ENCODE data around the gene ADCYAP1R1. TPM values are rescaled to one million over a fixed set of nuclear protein-coding genes. Genes with fewer than 3 reads are reported as not detected.

Gene ADCYAP1R1
- total RNA-seq, 5 donors from 2014 or later (not counting 1 experiment from before 2014, with no cell fraction given) = not detected

DNA sequence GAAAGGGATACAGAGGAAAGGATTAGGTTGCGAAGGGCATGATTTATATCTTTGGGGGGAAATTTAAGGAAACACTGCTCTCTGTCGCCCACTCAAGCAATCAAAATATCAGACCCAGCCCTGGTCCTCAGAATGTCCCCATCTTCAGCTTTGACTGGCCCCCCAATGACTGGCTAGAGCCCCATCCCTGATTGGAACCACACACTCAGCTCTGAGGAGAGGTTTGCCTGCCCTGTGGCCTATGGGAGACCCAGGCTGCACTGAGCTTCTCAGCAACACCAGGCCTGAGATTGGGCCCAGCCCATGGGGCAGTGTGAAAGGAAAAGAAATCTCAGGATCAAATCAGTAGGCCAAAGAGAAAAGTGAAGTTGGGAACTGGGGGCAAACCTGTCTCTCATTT is 69.5 kb downstream of the ADCYAP1R1 start:
- Mint-ChIP-seq H3K36me3 (no peaks in the 10 kb centered on the region), H3K27ac (no peak overlapping the region), H3K4me3 (no peak overlapping the region), H3K4me1 (peaks cover 0 to 7% (median 0%) of the 10 kb centered on the region in 3 donors), H3K27me3 (peaks cover 7 to 10% of the 10 kb centered on the region in 2 donors), H3K9me3 (no peaks in the 10 kb centered on the region)
- Histone ChIP-seq H3K4me1 (ENCODE audit: control insufficient read depth in 1 of 2, extremely low read depth in 1 of 2, insufficient read depth in 2 of 2, low read length in 2 of 2) (no peaks in the 10 kb centered on the region), H3K36me3 (ENCODE audit: control insufficient read depth in 2 of 2, extremely low read depth in 1 of 2, insufficient read depth in 1 of 2, low read length in 1 of 2) (no peaks in the 10 kb centered on the region), H3K27me3 (replicated peaks in 1 of 2; ENCODE audit: control insufficient read depth in 2 of 2, extremely low read depth in 1 of 2, insufficient read depth in 2 of 2, low read length in 1 of 2) (peaks cover 0 to 12% of the 10 kb centered on the region in 2 experiments), H3K4me3 (ENCODE audit: control insufficient read depth in 1 of 2, extremely low read depth in 1 of 2, low read length in 1 of 2) (no peak overlapping the region), H3K27ac (ENCODE audit: low read length) (no peak overlapping the region), H3K9me3 (no peaks in the 10 kb centered on the region)
- DNase-seq = no peak
- ATAC-seq (replicated peaks in 1 of 4) = no peak
- POLR2A ChIA-PET = interaction anchor here in 1 of 2 donors (0.7 kb wide), 1 partner anchor 9 kb away, joined by 5 read pairs; no protein-coding TSS in a partner anchor
- CTCF ChIA-PET = interaction anchor here (0.5 to 5.8 kb wide), 18 partner anchors 8 to 322 kb away, joined by 3 to 75 read pairs (median 4); no protein-coding TSS in a partner anchor
- WGBS (ENCODE audit: insufficient coverage) = no CpG with 5 or more reads among the region's 2 CpGs

DNA sequence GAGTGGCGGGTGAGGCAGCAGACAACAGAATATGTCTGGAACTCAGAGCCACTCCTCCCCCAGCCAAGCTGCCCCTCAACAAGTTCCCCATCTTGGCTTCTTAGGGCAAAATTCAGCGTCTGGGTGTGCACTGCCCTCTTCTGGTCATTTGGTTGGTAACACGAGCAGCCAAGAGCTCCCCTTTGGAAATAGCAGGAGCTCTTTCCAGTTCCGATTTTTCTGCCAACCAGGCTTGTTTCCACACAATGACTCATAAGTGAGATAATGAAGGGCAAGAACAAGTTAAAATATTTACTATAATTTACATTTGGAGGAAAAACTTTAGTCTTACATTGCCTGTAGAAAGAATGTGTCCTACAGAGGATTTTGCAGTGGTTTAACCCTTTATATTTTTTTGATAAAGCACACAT is 70.5 kb downstream of the ADCYAP1R1 start:
- H3K27me3 Mint-ChIP-seq = peaks cover 6 to 10% of the 10 kb centered on the region in 2 donors
- Histone ChIP-seq H3K27ac (ENCODE audit: low read length) (no peak overlapping the region), H3K27me3 (replicated peaks in 1 of 2; ENCODE audit: control insufficient read depth in 2 of 2, extremely low read depth in 1 of 2, insufficient read depth in 2 of 2, low read length in 1 of 2) (peaks cover 0 to 12% of the 10 kb centered on the region in 2 experiments), H3K4me1 (ENCODE audit: control insufficient read depth in 1 of 2, extremely low read depth in 1 of 2, insufficient read depth in 2 of 2, low read length in 2 of 2) (no peaks in the 10 kb centered on the region), H3K9me3 (no peaks in the 10 kb centered on the region), H3K36me3 (ENCODE audit: control insufficient read depth in 2 of 2, extremely low read depth in 1 of 2, insufficient read depth in 1 of 2, low read length in 1 of 2) (no peaks in the 10 kb centered on the region), H3K4me3 (ENCODE audit: control insufficient read depth in 1 of 2, extremely low read depth in 1 of 2, low read length in 1 of 2) (no peak overlapping the region)
- peaks cover 0 to 7% (median 0%) of the 10 kb centered on the region in 3 donors for H3K4me1 Mint-ChIP-seq
- no peak overlapping the region for H3K4me3 Mint-ChIP-seq
- CTCF ChIA-PET = interaction anchor here (0.6 to 5.8 kb wide), 15 partner anchors 9 to 326 kb away, joined by 3 to 75 read pairs (median 5); no protein-coding TSS in a partner anchor
- ATAC-seq (replicated peaks in 1 of 4) = peak in 1 of 4 experiments; percentile 36
- H3K27ac Mint-ChIP-seq = no peak overlapping the region
- DNase-seq = peak in 17 of 35 experiments; percentile 6 to 58 (median 15)
- POLR2A ChIA-PET = interaction anchor here in 1 of 2 donors (0.6 kb wide), 1 partner anchor 139 kb away, joined by 3 read pairs; no protein-coding TSS in a partner anchor
- no peaks in the 10 kb centered on the region for H3K9me3 Mint-ChIP-seq
- WGBS (ENCODE audit: insufficient coverage) = 0% methylated on average over 2 of the region's 4 CpGs
- no peaks in the 10 kb centered on the region for H3K36me3 Mint-ChIP-seq

- Histone ChIP-seq H3K36me3 (ENCODE audit: control insufficient read depth in 2 of 2, extremely low read depth in 1 of 2, insufficient read depth in 1 of 2, low read length in 1 of 2) (no peaks in the 10 kb centered on the region), H3K9me3 (no peaks in the 10 kb centered on the region), H3K4me3 (ENCODE audit: control insufficient read depth in 1 of 2, extremely low read depth in 1 of 2, low read length in 1 of 2) (no peak overlapping the region), H3K27ac (ENCODE audit: low read length) (no peak overlapping the region), H3K4me1 (ENCODE audit: control insufficient read depth in 1 of 2, extremely low read depth in 1 of 2, insufficient read depth in 2 of 2, low read length in 2 of 2) (no peaks in the 10 kb centered on the region), H3K27me3 (replicated peaks in 1 of 2; ENCODE audit: control insufficient read depth in 2 of 2, extremely low read depth in 1 of 2, insufficient read depth in 2 of 2, low read length in 1 of 2) (peaks cover 0 to 12% of the 10 kb centered on the region in 2 experiments)
- POLR2A ChIA-PET = no interaction called here
- H3K27me3 Mint-ChIP-seq = peaks cover 6 to 10% of the 10 kb centered on the region in 2 donors
- CTCF ChIA-PET = interaction anchor here (0.6 to 5.8 kb wide), 11 partner anchors 9 to 327 kb away, joined by 3 to 75 read pairs (median 6); no protein-coding TSS in a partner anchor
- H3K9me3 Mint-ChIP-seq = no peaks in the 10 kb centered on the region
- 75% methylated on average over 1 of the region's 6 CpGs for WGBS (ENCODE audit: insufficient coverage)
- no peak for DNase-seq
- no peak for ATAC-seq (replicated peaks in 1 of 4)
- H3K4me1 Mint-ChIP-seq = peaks cover 0 to 7% (median 0%) of the 10 kb centered on the region in 3 donors
- H3K4me3 Mint-ChIP-seq = no peak overlapping the region
- H3K27ac Mint-ChIP-seq = no peak overlapping the region
- no peaks in the 10 kb centered on the region for H3K36me3 Mint-ChIP-seq
Observed at GRCh38 chr7:31123321-31123720, 71.2 kb downstream of the ADCYAP1R1 start.

DNA sequence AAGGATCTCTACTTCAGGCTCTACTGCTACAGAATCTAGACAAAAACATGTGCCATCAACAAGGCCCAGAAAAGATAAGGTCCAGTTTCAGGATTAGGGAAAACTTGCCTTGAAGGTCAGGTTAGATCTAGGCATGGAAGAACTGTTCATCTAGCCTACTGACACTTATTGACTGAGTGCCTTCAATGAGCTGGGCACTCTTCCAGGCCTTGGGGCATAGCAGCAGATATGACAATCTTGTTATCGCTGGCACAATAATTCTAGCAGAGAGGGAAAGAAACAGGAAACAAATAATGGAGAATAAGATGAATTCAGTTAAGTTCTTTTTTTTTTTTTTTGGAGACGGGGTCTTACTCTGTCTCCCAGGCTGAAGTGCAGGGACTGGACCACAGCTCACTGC is 71.6 kb downstream of the ADCYAP1R1 start:
- Mint-ChIP-seq H3K4me3 (no peak overlapping the region), H3K27ac (no peak overlapping the region), H3K36me3 (no peaks in the 10 kb centered on the region), H3K4me1 (peaks cover 0 to 7% (median 0%) of the 10 kb centered on the region in 3 donors), H3K27me3 (peaks cover 6 to 10% of the 10 kb centered on the region in 2 donors), H3K9me3 (no peaks in the 10 kb centered on the region)
- ChIA-PET POLR2A (no interaction called here), CTCF (interaction anchor here (0.7 to 5.8 kb wide), 6 partner anchors 10 to 578 kb away, joined by 3 to 75 read pairs (median 12); no protein-coding TSS in a partner anchor)
- no peaks in the 10 kb centered on the region for H3K36me3 ChIP-seq (ENCODE audit: control insufficient read depth in 2 of 2, extremely low read depth in 1 of 2, insufficient read depth in 1 of 2, low read length in 1 of 2)
- WGBS (ENCODE audit: insufficient coverage) = 80% methylated on average over 1 of the region's 2 CpGs
- H3K4me3 ChIP-seq (ENCODE audit: control insufficient read depth in 1 of 2, extremely low read depth in 1 of 2, low read length in 1 of 2) = no peak overlapping the region
- peaks cover 0 to 16% of the 10 kb centered on the region in 2 experiments for H3K27me3 ChIP-seq (replicated peaks in 1 of 2; ENCODE audit: control insufficient read depth in 2 of 2, extremely low read depth in 1 of 2, insufficient read depth in 2 of 2, low read length in 1 of 2)
- H3K27ac ChIP-seq (ENCODE audit: low read length) = no peak overlapping the region
- DNase-seq = no peak
- H3K4me1 ChIP-seq (ENCODE audit: control insufficient read depth in 1 of 2, extremely low read depth in 1 of 2, insufficient read depth in 2 of 2, low read length in 2 of 2) = no peaks in the 10 kb centered on the region
- H3K9me3 ChIP-seq = no peaks in the 10 kb centered on the region
- no peak for ATAC-seq (replicated peaks in 1 of 4)

DNA sequence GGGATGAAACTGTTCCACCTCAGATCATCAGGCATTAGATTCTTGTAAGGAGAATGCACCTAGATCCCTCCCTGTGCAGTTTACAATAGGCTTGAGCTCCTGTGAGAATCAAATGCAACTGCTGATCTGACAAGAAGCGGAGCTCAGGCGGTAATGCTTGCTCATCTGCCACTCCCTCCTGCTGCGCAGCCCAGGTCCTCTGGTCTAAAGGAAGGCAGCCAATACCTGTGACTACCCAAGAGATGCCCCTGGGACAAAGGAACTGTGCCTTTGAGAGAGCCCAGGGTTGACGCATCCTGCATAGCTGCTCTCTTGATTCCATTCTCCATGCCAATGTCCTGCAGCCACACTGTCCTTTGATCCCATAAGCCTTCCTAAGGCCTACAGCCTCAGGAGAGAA is 73.1 kb downstream of the ADCYAP1R1 start:
- no peak overlapping the region for H3K4me3 ChIP-seq (ENCODE audit: control insufficient read depth in 1 of 2, extremely low read depth in 1 of 2, low read length in 1 of 2)
- ChIA-PET CTCF (interaction anchor here in 1 of 2 donors (3.4 to 5.8 kb wide), 2 partner anchors 9 to 141 kb away, joined by 19 to 75 read pairs; no protein-coding TSS in a partner anchor), POLR2A (no interaction called here)
- H3K36me3 ChIP-seq (ENCODE audit: control insufficient read depth in 2 of 2, extremely low read depth in 1 of 2, insufficient read depth in 1 of 2, low read length in 1 of 2) = no peaks in the 10 kb centered on the region
- DNase-seq (no peak), ATAC-seq (replicated peaks in 1 of 4) (no peak)
- Mint-ChIP-seq H3K4me1 (peaks cover 0 to 7% (median 0%) of the 10 kb centered on the region in 3 donors), H3K9me3 (no peaks in the 10 kb centered on the region), H3K27ac (no peak overlapping the region), H3K4me3 (no peak overlapping the region), H3K27me3 (peaks cover 10 to 13% of the 10 kb centered on the region in 2 donors), H3K36me3 (no peaks in the 10 kb centered on the region)
- H3K27me3 ChIP-seq (replicated peaks in 1 of 2; ENCODE audit: control insufficient read depth in 2 of 2, extremely low read depth in 1 of 2, insufficient read depth in 2 of 2, low read length in 1 of 2) = peaks cover 0 to 16% of the 10 kb centered on the region in 2 experiments
- 86% methylated on average over 4 of the region's 4 CpGs for WGBS (ENCODE audit: insufficient coverage)
- no peak overlapping the region for H3K27ac ChIP-seq (ENCODE audit: low read length)
- H3K4me1 ChIP-seq (ENCODE audit: control insufficient read depth in 1 of 2, extremely low read depth in 1 of 2, insufficient read depth in 2 of 2, low read length in 2 of 2) = no peaks in the 10 kb centered on the region
- no peaks in the 10 kb centered on the region for H3K9me3 ChIP-seq

- CTCF ChIA-PET = interaction anchor here in 1 of 2 donors (1.0 kb wide), 1 partner anchor 9 kb away, joined by 3 read pairs; no protein-coding TSS in a partner anchor
- Mint-ChIP-seq H3K4me3 (no peak overlapping the region), H3K9me3 (no peaks in the 10 kb centered on the region), H3K4me1 (peaks cover 0 to 7% (median 0%) of the 10 kb centered on the region in 3 donors), H3K27ac (no peak overlapping the region), H3K27me3 (peaks cover 10 to 13% of the 10 kb centered on the region in 2 donors), H3K36me3 (no peaks in the 10 kb centered on the region)
- POLR2A ChIA-PET = no interaction called here
- ATAC-seq (replicated peaks in 1 of 4) (no peak), DNase-seq (no peak)
- Histone ChIP-seq H3K4me3 (ENCODE audit: control insufficient read depth in 1 of 2, extremely low read depth in 1 of 2, low read length in 1 of 2) (no peak overlapping the region), H3K9me3 (no peaks in the 10 kb centered on the region), H3K27me3 (replicated peaks in 1 of 2; ENCODE audit: control insufficient read depth in 2 of 2, extremely low read depth in 1 of 2, insufficient read depth in 2 of 2, low read length in 1 of 2) (peaks cover 0 to 11% of the 10 kb centered on the region in 2 experiments), H3K27ac (ENCODE audit: low read length) (no peak overlapping the region), H3K36me3 (ENCODE audit: control insufficient read depth in 2 of 2, extremely low read depth in 1 of 2, insufficient read depth in 1 of 2, low read length in 1 of 2) (no peaks in the 10 kb centered on the region), H3K4me1 (ENCODE audit: control insufficient read depth in 1 of 2, extremely low read depth in 1 of 2, insufficient read depth in 2 of 2, low read length in 2 of 2) (no peaks in the 10 kb centered on the region)
- WGBS (ENCODE audit: insufficient coverage) = 45% methylated on average over 1 of the region's 1 CpG
Observed at GRCh38 chr7:31126976-31127375, 74.9 kb downstream of the ADCYAP1R1 start.
